ENCODE measurements around the gene RAB15.

RAB15 gene

DNA sequence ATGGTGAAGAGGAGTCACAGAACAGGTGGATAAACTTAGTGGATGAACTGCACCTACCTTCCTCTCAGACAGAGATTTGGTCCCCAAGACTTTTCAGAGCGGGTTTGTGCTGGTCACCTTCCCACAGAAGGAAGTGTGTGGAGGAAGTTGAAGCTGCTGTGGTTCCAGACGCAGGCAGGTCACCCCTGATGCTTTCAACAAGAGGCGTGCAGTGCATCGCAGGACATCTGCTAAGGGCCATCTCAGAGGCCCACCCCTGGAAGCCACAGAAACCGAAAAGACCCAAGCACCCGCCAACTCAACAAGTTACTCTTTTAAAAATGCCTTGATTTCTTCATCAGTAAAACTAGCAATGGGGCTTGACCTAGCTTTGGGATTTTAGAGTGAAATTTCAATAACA is 28.6 kb downstream of the RAB15 start:
- H3K27me3 Mint-ChIP-seq, result no peaks in the 10 kb centered on the region
- peaks cover 44% of the 10 kb centered on the region for H3K4me1 Mint-ChIP-seq (ENCODE audit: low read depth)
- peak overlapping the region; percentile 71 for H3K27ac Mint-ChIP-seq
- peaks cover 88% of the 10 kb centered on the region for H3K36me3 Mint-ChIP-seq (ENCODE audit: low read depth)
- H3K9me3 Mint-ChIP-seq, result no peaks in the 10 kb centered on the region
- DNase-seq, result no peak
- no peak overlapping the region for H3K4me3 Mint-ChIP-seq

GRCh38 chr14:64942531-64943111 is 29.5 kb downstream of the RAB15 start, which contains the start of gene GPX2:
Gene GPX2 (minus strand): TSS chr14:64942745. CDS start chr14:64942726, 19 bp downstream.
- H3K27ac Mint-ChIP-seq, result peak within 1 kb of the TSS; percentile 71
- no peaks in the 10 kb centered on the region for H3K9me3 Mint-ChIP-seq
- peaks cover 90% of the 10 kb centered on the region for H3K36me3 Mint-ChIP-seq (ENCODE audit: low read depth)
- DNase-seq, result no peak
- H3K4me3 Mint-ChIP-seq, result no peak within 1 kb of the TSS
- H3K4me1 Mint-ChIP-seq (ENCODE audit: low read depth), result peaks cover 50% of the 10 kb centered on the region
- no peaks in the 10 kb centered on the region for H3K27me3 Mint-ChIP-seq

DNA sequence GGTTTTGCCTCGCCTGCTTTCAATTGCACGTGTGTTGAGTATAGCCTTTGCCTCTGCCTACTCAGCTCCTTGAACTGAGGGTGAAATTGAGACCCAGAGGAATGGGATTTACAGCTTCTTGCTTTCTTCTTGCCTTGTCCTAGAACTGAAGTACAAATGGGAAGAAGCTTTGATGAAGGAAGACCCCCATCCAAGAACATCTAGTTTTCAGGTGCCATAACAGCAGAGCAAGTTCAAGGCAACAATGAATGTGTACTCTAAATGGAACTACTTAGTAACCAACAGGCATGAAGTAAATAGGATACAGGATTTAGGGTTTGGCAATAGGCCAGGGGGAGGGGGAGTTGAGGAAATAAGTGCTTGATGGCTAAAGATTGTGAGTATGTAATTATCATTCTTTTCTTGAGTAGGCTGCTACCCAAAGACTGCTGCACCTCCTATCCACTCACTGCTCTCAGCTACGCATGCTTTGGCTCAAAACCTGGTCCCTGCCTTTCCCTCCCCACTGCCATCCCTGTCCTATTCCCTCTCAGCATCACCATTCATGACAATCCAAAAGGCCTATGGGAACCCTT is 31.7 kb downstream of the RAB15 start:
- peaks cover 91% of the 10 kb centered on the region for H3K36me3 Mint-ChIP-seq (ENCODE audit: low read depth)
- H3K4me1 Mint-ChIP-seq (ENCODE audit: low read depth), result peaks cover 64% of the 10 kb centered on the region
- no peak overlapping the region for H3K4me3 Mint-ChIP-seq
- no peaks in the 10 kb centered on the region for H3K27me3 Mint-ChIP-seq
- no peak for DNase-seq
- peak overlapping the region; percentile 73 for H3K27ac Mint-ChIP-seq
- H3K9me3 Mint-ChIP-seq, result no peaks in the 10 kb centered on the region

GRCh38 chr14:64939817-64940190 is 32.3 kb downstream of the RAB15 start:
- H3K27ac Mint-ChIP-seq, result peak overlapping the region; percentile 24
- peaks cover 88% of the 10 kb centered on the region for H3K36me3 Mint-ChIP-seq (ENCODE audit: low read depth)
- no peaks in the 10 kb centered on the region for H3K27me3 Mint-ChIP-seq
- H3K4me3 Mint-ChIP-seq, result no peak overlapping the region
- no peak for DNase-seq
- H3K9me3 Mint-ChIP-seq, result no peaks in the 10 kb centered on the region
- H3K4me1 Mint-ChIP-seq (ENCODE audit: low read depth), result peaks cover 69% of the 10 kb centered on the region

- DNase-seq, result no peak
- Mint-ChIP-seq H3K4me1 (ENCODE audit: low read depth) (peaks cover 74% of the 10 kb centered on the region), H3K27me3 (no peaks in the 10 kb centered on the region), H3K27ac (peak overlapping the region; percentile 42), H3K4me3 (no peak overlapping the region), H3K9me3 (no peaks in the 10 kb centered on the region), H3K36me3 (ENCODE audit: low read depth) (peaks cover 83% of the 10 kb centered on the region)
These were observed 32.9 kb downstream of the RAB15 start for GRCh38 chr14:64938972-64939816.

- H3K27ac Mint-ChIP-seq, result peak overlapping the region; percentile 31
- DNase-seq, result no peak
These were observed 34.3 kb downstream of the RAB15 start for GRCh38 chr14:64937821-64938193.

GRCh38 chr14:64937171-64937820 is 34.8 kb downstream of the RAB15 start:
- H3K36me3 Mint-ChIP-seq (ENCODE audit: low read depth), result peaks cover 65% of the 10 kb centered on the region
- H3K27ac Mint-ChIP-seq, result peak overlapping the region; percentile 51
- DNase-seq, result no peak
- peaks cover 58% of the 10 kb centered on the region for H3K4me1 Mint-ChIP-seq (ENCODE audit: low read depth)
- H3K4me3 Mint-ChIP-seq, result no peak overlapping the region
- H3K27me3 Mint-ChIP-seq, result no peaks in the 10 kb centered on the region
- H3K9me3 Mint-ChIP-seq, result no peaks in the 10 kb centered on the region

More at GRCh38 chr14:64937821-64938193, 34.3 kb downstream of the RAB15 start:
- H3K36me3 Mint-ChIP-seq (ENCODE audit: low read depth), result peaks cover 71% of the 10 kb centered on the region
- H3K4me1 Mint-ChIP-seq (ENCODE audit: low read depth), result peaks cover 62% of the 10 kb centered on the region
- no peaks in the 10 kb centered on the region for H3K9me3 Mint-ChIP-seq
- H3K27me3 Mint-ChIP-seq, result no peaks in the 10 kb centered on the region
- no peak overlapping the region for H3K4me3 Mint-ChIP-seq

DNA sequence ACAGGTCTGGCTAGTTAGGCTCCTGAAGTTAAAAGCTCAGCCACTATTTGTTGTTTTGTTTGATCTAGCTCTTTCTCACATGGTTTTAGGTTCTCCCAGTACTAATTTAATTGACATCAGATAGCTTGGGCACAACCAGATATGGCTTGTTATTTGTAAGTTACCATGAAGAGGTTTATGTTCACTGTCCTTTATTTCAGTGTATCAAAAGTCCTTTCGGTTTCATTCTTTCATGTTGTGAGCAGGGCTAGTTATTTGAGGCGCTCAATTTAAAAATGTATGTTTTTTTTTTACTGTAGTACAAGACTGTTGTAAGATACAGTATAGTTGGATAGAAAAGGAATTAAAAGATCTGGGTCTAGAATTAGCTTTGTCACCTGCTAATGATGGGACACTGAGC is 36.6 kb downstream of the RAB15 start:
- H3K27ac Mint-ChIP-seq, result peak overlapping the region; percentile 74
- peaks cover 50% of the 10 kb centered on the region for H3K36me3 Mint-ChIP-seq (ENCODE audit: low read depth)
- peaks cover 63% of the 10 kb centered on the region for H3K4me1 Mint-ChIP-seq (ENCODE audit: low read depth)
- no peaks in the 10 kb centered on the region for H3K9me3 Mint-ChIP-seq
- no peaks in the 10 kb centered on the region for H3K27me3 Mint-ChIP-seq
- DNase-seq, result no peak
- H3K4me3 Mint-ChIP-seq, result peak overlapping the region; percentile 28

- Mint-ChIP-seq H3K4me3 (no peak overlapping the region), H3K27ac (peak overlapping the region; percentile 66), H3K36me3 (ENCODE audit: low read depth) (peaks cover 41% of the 10 kb centered on the region), H3K9me3 (no peaks in the 10 kb centered on the region), H3K4me1 (ENCODE audit: low read depth) (peaks cover 54% of the 10 kb centered on the region), H3K27me3 (no peaks in the 10 kb centered on the region)
- no peak for DNase-seq
These were observed 37.7 kb downstream of the RAB15 start for GRCh38 chr14:64934338-64934929.

GRCh38 chr14:64932231-64932630 is 39.9 kb downstream of the RAB15 start:
- Mint-ChIP-seq H3K27me3 (no peaks in the 10 kb centered on the region), H3K27ac (no peak overlapping the region), H3K4me1 (ENCODE audit: low read depth) (peaks cover 37% of the 10 kb centered on the region), H3K9me3 (no peaks in the 10 kb centered on the region), H3K36me3 (ENCODE audit: low read depth) (peaks cover 19% of the 10 kb centered on the region), H3K4me3 (no peak overlapping the region)
- no peak for DNase-seq

DNA sequence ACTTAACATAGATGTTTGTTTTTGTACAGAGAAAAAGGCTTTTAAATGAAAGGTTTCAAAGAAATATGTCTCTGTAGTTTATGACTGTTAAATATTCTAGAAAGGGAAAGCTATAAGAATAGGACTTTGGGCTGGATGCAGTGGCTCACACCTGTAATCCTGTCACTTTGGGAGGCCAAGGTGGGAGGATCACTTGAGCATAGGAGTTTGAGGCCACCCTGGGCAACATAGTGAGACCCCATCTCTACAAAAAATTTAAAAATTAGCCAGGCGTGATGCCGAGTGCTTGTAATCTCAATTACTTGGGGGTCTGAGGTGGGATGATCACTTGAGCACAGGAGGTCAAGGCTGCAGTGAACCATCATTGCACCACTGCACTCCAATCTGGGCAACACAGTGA is 41.0 kb downstream of the RAB15 start:
- DNase-seq, result no peak
- no peak overlapping the region for H3K4me3 Mint-ChIP-seq
- no peaks in the 10 kb centered on the region for H3K9me3 Mint-ChIP-seq
- peaks cover 36% of the 10 kb centered on the region for H3K4me1 Mint-ChIP-seq (ENCODE audit: low read depth)
- H3K27ac Mint-ChIP-seq, result peak overlapping the region; percentile 46
- H3K36me3 Mint-ChIP-seq (ENCODE audit: low read depth), result peaks cover 9% of the 10 kb centered on the region
- H3K27me3 Mint-ChIP-seq, result no peaks in the 10 kb centered on the region

DNA sequence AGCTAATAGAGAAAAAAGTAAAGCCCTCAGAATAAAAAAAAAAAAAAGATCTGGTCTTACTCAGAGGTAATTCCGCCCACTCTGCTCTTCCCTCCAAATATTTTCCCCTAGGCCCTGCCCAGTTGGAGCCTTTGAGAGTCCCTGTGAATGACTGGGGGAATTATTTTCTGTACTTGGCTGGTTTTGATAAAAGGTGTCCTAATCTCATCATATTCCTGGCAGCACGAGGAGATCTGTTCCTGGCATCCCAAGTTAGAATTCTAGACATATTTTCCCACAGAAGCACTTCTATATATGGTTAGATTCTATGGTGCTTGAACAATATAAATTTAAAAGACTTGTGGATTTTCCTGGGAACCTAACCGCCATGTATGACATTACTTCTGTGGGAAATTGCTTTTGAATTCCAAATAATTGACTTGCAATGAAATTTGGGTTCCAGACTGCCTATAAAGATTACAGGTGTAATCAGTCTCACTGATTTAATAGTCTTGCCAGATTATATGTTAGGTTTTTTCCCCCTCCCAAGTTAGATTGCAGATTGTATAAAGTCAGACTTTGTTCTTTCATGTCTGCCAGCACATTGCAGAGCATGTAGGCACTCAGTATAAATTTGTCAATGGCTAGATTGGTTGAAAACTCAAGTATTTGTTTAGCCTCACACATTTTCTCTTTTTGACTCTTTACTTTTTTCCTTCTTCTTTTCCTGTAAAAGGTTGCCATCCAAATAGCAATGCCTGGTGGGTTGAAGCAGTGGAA is 41.9 kb downstream of the RAB15 start:
- Mint-ChIP-seq H3K4me1 (ENCODE audit: low read depth) (peaks cover 32% of the 10 kb centered on the region), H3K9me3 (no peaks in the 10 kb centered on the region), H3K36me3 (ENCODE audit: low read depth) (peaks cover under 1% of the 10 kb centered on the region), H3K27me3 (no peaks in the 10 kb centered on the region), H3K27ac (peak overlapping the region; percentile 46), H3K4me3 (no peak overlapping the region)
- DNase-seq, result no peak

DNA sequence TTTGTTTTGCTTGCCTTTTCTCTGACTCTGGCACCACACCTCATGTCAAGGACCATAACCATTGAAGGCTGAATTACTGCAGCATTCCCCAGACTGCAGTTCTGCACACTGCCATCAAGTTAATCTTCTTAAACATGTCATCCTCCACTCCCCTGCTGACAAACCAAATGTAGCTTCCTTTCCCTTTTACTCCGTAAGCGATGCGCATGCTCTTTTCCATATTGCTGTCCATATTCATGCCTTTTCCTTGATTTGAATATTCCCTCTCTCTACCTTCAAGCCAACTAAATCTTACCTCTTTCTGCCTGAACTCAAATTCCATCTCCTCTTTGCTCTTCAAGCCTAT is 43.1 kb downstream of the RAB15 start:
- Mint-ChIP-seq H3K4me1 (ENCODE audit: low read depth) (peaks cover 27% of the 10 kb centered on the region), H3K36me3 (ENCODE audit: low read depth) (no peaks in the 10 kb centered on the region), H3K9me3 (no peaks in the 10 kb centered on the region), H3K4me3 (no peak overlapping the region), H3K27ac (no peak overlapping the region), H3K27me3 (no peaks in the 10 kb centered on the region)
- no peak for DNase-seq

All from activated T-cell treated with anti-CD3 and anti-CD28 coated beads, Interleukin-2, amount 50 U/mL, for 24 hours (primary cell).